Stimulated activated CD4-positive, alpha-beta T cell treated with anti-CD3 and anti-CD28 coated beads, TNF-alpha, amount 100 ng/mL, for 1 hour (primary cell): Measurements from ENCODE around the gene CD1E.
"Not testable (repeated sequence)": the region's sequence is repeated elsewhere in the genome, so short reads cannot be mapped to it uniquely, and the experiment has no call there.

Source experiments
- DNase-seq, 3 donors: peaks; one replicate each; pipeline ENCODE4 v3.0.0-alpha.2; 2020; ENCODE audit warnings: low read depth in 3 of 3, low spot score in 1 of 3

CD1E gene

DNA sequence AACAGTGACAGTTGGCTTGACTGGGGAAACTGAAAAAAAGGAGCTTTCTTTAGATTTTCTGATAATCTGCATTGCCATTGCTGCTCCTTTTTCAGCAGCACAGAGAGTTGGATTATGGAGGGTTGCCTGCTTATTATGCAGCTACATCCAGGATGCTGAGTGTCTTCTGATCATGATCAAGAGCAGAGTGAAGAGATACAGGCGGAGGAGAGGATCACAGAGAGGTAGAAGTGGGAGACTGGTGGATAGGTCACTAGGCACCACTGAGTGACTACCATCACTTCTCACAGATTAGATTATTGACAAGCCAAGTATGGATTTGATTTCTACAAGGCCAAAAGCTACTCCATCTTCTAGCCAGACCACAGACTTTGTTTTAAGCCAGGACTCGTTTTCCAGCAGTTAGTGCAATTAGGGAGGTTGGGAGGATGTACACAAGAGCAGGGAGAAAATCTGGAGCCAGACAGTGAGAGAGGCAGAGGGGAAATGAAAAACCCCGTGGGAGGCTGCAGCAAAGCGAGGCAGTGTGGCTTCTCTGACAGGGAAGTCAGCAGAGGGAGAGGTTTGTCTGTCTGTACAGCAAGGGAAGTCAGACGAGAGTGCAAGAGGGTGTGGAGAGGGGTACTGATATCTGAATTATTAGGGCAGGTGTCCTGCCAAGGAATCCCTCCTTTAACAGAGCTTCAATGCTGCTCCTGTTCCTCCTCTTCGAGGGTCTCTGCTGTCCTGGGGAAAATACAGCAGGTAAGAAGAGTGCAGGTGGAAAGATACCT, at the start of gene CD1E:
TSS of gene CD1E (plus strand) at position 592 of the 773 bp plus-strand sequence. CDS start at position 687, 95 bp downstream.
- DNase-seq, result no peak

DNA sequence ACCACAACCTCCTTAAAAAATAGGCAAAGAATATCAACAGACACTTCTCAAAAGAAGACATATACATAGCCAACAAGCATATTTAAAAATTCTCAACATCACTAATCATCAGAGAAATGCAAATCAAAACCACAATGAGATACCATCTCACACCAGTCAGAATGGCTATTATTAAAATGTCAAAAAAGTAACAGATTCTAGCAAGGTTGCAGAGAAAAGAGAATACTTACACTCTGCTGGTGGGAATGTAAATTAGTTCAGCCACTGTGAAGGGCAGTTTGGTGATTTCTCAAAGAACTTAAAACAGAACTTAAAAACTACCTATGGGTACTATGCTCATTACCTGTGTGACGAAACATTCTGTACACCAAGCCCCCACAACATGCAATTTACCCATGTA, 43.1 kb upstream of the CD1E start:
- no peak for DNase-seq

DNA sequence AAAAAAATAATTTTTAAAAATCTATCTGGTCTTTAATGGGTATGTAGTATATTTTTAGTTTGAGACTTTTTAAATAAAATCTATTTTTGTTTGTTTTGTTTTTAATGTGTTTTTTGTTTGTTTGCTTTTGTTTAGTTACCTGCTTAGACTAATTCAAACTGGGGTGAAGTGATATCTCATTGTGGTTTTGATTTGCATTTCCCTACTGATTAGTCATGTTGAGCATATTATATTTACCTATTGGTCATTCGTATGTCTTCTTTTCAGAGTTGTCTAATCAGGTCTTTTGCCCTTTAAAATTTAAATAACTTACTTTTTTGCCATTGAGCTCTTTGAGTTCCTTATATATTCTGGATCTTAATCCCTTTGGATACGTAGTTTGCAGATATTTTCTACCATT, 42.6 kb upstream of the CD1E start:
- no peak for DNase-seq

DNA sequence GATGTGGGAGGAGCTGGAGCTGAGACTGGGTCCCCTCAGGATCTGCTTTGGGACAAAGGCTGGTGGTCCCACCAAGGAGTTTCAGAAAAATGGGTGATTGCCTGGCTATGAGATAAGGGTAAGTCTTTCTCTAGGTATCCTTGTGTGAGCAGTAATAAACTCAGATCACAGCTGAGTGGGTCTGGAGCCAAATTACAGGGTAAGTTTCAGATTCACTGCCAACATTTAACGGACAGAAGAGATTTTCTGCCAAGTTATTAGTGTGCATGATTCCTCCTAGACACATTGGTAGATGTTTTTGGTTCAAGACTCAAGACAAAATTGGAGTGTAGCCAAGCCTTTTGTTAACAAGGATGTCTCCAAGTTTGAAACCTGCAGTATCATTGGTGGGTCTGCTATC, 29.8 kb upstream of the CD1E start:
- no peak for DNase-seq

DNA sequence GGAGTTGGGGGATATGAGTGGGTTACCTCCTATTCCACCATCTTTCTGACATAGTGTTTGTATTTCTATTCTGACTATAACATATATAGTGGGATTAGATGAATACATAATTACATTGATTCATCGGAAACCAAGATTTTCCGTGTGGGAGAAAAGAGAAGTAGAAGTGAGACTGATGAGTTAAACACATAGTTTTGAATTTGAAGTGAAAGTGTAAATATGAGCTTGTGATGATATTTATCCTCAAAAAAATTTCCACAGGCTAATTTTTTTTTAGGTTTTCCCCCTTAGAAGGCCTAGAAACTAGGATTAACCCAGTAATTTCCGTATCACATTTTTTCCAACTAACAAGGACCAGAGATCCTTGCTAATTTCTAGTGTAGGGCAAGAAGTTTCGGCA, 29.3 kb upstream of the CD1E start:
- DNase-seq, result no peak

DNA sequence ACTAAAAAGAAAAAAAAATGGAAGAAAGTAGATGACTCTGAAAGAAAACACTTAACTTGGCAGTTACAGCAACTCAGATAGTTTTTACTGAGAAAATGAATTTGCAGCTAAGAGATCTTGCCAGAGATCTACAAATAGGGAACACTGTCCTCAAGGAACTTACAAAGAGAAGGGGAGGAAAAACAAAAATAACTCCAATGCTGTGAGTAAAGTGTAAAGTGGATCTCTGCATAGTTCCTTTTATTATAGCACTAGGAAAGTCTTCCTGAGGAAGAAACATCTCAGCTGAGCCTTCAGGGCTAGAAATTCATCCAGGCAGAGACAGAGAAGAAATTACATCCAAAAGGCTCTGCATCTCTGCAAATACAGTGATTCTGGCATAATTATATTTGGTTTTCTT, 26.2 kb upstream of the CD1E start:
- DNase-seq, result no peak

DNA sequence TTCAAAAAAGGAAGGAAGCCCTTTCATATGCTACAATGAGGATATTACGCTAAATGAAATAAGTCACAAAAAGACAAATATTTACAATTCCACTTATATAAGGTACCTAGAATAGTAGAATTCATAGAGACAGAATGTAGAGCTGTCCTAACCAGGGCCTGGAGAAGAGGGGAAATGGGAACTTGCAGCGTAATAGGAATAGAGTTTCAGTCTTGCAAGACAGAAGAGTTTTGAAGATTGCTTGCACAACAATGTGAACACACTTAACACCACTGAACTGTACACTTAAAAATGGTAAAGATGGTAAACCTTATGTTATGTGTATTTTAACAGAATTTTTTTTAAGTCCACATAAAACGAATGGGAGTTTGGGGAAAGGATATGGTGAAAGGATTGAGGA, 25.3 kb upstream of the CD1E start:
- DNase-seq, result no peak

DNA sequence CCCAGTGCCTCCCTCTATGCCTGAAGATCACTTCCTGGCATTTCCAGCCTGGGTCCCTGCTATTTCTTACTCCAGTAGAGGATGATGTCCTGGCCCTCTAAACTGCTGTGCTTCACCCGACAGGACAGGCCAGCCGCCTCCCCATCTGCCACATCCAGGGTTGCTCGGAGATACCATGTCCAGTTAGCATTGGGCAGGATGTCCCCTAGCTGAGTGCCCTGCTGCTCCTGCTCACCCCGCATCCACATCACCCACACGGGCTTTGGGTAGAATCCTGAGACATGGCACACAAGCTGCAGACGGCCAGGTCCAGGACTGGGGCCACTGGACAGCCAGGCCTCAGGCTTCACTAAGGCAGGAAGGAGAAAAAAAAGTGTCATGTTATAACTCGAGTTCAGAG, 24.4 kb upstream of the CD1E start:
- no peak for DNase-seq

DNA sequence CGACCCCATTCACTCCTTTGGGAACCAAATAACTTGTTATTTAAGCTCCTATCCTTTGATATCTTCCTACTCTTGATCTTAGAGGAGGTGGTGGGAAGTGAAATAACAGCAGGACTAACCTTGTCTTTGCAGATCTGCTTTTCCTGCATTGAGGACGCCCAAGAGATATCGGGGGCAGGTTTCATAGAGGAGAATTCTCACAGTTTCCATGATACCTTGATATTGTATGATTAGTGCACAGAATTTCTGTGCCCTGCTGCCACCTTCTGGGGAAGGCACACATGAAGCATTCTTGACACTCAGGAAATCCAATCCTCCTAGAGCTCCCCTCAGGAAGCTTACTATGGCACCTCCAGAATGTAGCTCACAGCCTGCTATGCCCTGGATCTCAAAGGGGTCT, 24.0 kb upstream of the CD1E start:
- DNase-seq, result no peak

DNA sequence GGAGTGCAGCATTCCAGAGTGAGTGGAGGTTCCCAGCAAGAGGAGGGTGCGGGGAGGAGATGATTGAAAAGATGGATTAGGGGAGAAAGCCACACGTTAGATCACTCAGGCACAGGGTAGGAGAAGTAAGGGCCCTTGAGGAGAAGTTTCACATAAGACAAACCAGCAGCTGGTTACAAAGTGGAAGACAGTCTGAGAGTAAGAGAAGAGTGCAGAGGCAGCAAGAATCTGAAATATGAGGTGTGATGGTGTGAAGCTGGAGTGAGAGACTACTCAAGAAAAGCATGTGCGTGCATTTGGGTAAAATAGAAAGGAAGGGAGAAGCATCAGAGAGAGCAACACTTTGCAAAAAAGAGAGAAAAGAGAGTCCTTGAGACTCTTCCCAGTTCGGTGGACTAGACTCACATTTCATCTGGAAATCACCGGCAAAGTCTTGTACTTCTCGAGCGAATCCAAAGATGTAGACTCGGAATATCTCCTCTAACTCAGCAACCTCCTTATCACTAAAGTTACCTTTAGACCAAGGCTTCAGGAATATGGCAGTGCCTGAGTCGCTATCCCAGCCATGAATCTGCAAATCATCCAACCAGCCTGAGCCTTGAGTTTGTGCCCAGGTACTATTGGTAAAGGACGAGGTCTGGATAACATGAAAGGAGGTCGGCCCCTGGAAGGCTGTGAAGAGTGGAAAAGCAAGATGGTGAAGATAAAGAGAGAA, 23.1 kb upstream of the CD1E start:
- no peak for DNase-seq

DNA sequence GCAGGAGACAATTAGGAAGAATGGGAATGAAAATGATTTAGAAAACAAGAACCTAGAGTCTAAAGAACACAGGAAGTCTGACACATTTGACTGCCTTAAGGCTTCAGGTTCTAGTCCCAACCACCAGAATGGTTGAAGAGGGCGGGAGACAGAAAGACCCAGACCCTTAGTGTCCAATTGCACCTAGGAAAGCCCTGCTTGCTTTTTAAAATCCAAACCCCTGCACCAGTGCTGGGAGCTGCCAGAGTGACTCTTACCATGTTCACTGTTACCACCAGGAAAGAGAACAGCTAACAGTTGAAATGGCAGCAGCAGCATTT, 22.6 kb upstream of the CD1E start:
- DNase-seq, result no peak

DNA sequence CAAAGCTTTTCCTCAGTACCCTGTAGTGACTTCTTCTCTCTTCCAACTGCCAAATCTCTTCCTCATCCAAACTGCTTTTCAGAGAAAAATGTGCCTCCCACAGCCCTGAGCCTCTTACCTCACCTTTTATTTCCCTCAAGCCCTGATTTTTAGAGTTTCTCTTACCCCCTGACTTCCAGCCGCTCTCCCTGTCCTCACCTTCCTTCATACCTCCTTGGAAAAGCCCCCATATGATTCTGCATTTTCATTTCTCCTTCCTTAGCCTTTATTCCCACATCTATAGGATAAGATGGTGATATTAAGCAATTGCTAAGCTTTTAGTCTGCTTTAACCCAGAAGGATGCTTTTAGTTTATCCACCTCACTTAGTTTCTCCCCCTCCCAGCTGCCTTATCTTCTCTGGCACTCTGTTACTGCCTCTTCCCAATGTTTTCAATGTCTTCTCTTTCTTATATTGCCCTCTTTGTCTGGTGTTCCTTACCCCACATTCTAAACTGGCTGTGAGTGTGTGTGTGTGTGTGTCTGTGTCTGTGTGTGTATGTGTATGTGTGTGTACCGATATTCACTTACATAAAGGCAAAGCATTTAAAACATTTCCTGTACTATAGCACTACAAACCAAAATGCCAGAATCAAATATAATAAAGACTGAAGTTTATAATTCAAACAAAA, 22.1 kb upstream of the CD1E start, which contains the start of gene CD1B:
TSS of gene CD1B (minus strand) at position 51 of the 670 bp plus-strand sequence. CDS start 108 bp downstream, outside the sequence.
- no peak for DNase-seq

DNA sequence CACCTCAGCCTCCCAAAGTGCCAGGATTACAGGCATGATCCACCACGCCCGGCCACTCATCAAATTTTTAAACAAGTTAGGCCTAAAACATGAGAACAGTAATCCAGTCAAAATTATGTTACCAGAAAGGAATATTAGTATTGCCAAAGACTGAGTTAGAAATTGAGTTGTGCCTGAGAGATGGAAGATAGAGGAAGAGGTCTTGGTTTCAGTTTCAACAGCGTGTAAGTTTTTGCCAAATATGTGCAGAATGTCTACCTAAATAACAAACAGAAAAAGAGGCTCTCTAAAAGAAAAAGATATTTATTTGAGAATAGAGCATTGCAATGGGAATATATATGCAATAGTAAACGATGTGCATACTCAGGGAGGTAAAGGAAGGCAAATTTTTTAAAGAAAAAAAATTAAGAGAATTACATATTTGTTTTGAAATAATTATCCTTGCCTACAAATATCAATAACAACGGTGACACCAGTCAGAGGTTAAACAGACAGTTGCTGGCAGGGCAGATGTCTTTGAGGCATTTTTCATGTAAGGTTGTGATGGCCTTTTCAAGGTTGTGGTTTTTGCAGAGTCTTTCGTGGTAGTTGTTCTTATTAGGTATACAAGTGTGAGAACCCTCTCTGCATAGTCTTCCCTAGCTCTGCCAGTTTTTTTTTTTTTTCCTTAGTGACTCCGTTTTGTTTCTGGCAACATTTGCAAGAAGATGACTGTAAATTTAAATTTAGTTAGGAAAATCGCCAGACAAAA, 20.1 kb upstream of the CD1E start:
- DNase-seq, result no peak

DNA sequence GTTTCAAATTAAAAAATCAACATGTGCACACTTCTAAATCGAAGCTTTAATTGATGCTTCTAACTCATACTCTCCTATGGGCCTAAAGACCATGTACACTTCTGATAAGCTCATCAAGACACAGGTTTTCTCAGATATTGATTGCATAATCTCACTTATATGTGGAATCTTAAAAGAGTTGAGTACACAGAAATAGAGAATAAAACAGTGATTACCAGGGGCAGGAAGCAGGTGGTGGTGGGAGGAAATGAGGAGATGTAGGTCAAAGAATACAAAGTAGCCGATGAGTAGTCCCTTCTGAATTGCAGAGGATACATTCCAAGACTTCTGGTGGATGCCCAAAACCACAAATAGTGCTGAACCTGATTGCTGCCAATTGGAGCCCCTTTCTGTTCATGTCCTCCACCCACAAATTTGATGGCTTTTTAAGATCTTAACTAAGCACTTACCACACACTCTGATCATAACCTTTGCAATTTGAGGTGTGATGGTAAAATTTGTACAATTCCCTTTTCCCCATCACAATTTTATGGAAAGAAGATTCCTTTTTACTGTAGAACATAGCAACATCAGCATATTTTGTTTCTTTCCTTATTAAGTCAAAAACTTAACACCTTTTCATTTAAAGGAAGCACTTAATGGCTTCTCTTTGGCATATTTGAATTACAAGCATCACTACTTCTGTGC, 19.0 kb upstream of the CD1E start:
- DNase-seq, result no peak

DNA sequence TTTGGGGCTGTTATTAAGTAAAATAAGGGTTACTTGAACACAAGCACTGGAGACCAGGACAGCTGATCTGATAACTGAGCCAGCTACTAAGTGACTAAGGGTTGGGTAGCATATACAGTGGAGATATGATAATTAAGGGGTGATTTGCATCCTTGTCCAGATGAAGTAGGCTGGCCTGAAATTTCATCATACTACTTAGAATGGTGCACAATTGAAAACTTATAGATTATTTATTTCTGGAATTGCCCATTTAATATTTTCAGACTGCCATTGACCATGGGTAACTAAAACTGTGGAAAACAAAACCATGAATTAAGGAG, 18.5 kb upstream of the CD1E start:
- no peak for DNase-seq

DNA sequence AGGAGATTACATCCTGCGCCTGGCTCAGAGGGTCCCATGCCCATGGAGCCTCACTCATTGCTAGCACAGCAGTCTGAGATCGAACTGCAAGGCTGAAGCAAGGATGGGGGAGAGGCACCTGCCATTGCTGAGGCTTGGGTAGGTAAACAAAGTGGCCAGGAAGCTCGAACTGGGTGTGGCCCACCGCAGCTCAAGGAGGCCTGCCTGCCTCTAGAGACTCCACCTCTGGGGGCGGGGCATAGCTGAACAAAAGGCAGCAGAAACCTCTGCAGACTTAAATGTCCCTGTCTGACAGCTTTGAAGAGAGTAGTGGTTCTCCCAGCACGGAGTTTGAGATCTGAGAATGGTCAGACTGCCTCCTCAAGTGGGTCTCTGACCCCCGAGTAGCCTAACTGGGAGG, 17.3 kb upstream of the CD1E start:
- not testable (repeated sequence) for DNase-seq

DNA sequence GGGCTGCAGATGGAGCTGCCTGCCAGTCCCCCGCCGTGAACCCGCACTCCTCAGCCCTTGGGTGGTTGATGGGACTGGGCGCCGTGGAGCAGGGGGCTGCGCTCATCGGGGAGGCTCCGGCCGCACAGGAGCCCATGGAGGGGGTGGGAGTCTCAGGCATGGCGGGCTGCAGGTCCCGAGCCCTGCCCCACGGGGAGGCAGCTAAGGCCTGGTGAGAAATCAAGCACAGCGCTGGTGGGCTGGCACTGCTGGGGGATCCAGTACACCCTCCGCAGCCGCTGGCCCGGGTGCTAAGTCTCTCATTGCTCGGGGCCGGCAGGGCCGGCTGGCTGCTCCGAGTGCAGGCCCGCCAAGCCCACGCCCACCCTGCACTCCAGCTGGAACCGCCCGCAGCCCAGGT, 4.7 kb upstream of the CD1E start:
- not testable (repeated sequence) for DNase-seq

DNA sequence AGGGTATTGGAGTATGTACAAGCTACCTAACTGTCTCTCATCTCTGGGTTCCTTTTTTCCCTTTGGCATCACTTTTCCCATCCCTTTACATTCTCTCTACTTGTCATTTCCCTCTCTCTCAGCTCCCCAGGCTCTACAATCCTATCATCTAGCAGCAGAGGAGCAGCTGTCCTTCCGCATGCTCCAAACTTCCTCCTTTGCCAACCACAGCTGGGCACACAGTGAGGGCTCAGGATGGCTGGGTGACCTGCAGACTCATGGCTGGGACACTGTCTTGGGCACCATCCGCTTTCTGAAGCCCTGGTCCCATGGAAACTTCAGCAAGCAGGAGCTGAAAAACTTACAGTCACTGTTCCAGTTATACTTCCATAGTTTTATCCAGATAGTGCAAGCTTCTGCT, 561 bp downstream of the CD1E start:
- DNase-seq, result no peak

DNA sequence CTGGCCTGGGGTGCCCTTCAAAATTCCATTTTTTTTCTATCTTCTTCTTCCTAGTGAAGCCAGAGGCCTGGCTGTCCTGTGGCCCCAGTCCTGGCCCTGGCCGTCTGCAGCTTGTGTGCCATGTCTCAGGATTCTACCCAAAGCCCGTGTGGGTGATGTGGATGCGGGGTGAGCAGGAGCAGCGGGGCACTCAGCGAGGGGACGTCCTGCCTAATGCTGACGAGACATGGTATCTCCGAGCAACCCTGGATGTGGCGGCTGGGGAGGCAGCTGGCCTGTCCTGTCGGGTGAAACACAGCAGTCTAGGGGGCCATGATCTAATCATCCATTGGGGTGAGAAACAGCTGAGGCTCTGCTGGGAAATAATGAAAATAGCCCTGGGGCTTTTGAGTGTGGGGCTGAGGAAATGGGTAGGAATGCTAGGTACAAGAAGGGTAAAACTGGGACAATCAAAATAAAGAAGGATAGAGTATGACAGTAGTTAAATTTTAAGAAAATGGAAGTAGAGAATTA, 2.1 kb downstream of the CD1E start:
- DNase-seq, result no peak

DNA sequence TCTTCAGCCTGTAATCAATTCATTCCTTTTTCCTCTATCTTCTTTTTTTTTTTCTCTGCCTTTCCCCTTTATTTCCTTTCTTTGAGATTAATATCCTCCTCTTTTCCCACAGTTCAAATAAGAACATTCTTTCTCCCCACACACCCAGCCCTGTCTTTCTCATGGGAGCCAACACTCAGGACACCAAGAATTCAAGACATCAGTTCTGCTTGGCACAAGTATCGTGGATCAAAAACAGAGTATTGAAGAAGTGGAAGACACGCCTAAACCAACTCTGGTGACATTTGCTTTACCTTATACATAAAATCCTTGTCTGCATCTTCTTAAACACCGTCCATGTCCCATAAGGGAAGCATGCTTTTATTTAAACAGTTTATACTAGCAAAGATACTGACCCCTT, 2.9 kb downstream of the CD1E start:
- no peak for DNase-seq

DNA sequence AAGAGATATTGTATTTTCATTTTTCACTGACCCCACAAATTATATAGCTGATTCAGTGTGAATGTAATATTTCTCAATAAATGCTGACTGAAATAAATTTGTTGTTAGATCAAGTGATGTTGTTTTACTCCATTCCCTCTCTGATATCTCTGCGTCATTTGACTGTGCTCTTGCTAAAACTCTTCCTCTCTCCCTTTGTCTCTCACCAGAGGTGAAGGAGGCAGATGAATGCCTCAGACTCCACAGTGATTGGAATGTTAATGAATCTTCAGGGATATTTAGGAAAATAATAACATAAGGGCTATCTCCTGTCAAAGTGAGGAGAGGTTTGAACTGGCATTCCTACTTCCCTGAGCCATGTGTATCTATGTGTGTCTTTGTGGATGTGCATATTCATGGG, 3.7 kb downstream of the CD1E start:
- no peak for DNase-seq
